K562 (cell line): Measurements from ENCODE around the gene PHF1. TPM values are rescaled to one million over a fixed set of nuclear protein-coding genes. Genes with fewer than 3 reads are reported as not detected.

ENCODE experiments used
- ATAC-seq: fragments of 200-7000 bp; cut with Tn5 transposase; 3 replicates; pipeline ENCODE4 v1.9.1; 2020; ENCODE audit warnings: moderate library complexity
- BruUV-seq: library from RNA; stranded (reverse); fragments of 400-500 nt; replicated peaks from 2 replicates; lab custom pipeline; 2021; lab: Mats Ljungman, UMichigan
- CTCF ChIA-PET: fragments of 300-600 bp; formaldehyde crosslinking; extraction: SDS; loops from one replicate; lab custom pipeline; 2021; ENCODE audit warnings: low intra/inter-chr PET ratio; lab: Yijun Ruan, JAX
- POLR2A ChIA-PET: fragments of 300-600, 350-650 bp; sonication (Branson Sonifier 250); formaldehyde crosslinking; extraction: SDS; loops from one replicate; lab custom pipeline; 2021; ENCODE audit warnings: antibody characterized with exemption, inconsistent platforms; lab: Yijun Ruan, JAX
- DNase-seq, 4 experiments: peaks; one replicate each; pipeline versions ENCODE4 v3.0.0 to v3.0.0-alpha.2; 2011 to 2018; ENCODE audit warnings: low spot score in 3 of 4, mixed read lengths in 3 of 4; ENCODE audit errors: extremely low read depth in 1 of 4
- FAIRE-seq: peaks from 2 replicates; lab custom pipeline; 2011; peaks lifted over from hg19 to GRCh38; lab: Jason Lieb, UNC
- H2AFZ ChIP-seq: 2 replicates; pipeline ENCODE4 v1.6.0; 2011; ENCODE audit warnings: low read depth, low read length, control low read depth, inconsistent platforms
- H3K27ac ChIP-seq: fragments of 200-600 bp; 3 replicates; pipeline ENCODE4 v1.8.0; 2011; ENCODE audit warnings: low read depth, mild to moderate bottlenecking, control low read depth, inconsistent platforms, low read length, moderate library complexity, mixed read lengths; ENCODE audit errors: extremely low read depth
- H3K27me3 ChIP-seq, 2 experiments: fragments of 300-600 bp in 1 of 2; 2 replicates in 1 of 2; 3 replicates in 1 of 2; pipeline versions ENCODE4 v1.6.0 to v1.8.0; 2011; ENCODE audit warnings: inconsistent platforms in 2 of 2, low read length in 2 of 2, mild to moderate bottlenecking in 1 of 2, mixed read lengths in 1 of 2, moderate library complexity in 1 of 2; ENCODE audit not compliant: control insufficient read depth in 2 of 2, insufficient read depth in 2 of 2
- H3K36me3 ChIP-seq: fragments of 300-600 bp; 3 replicates; pipeline ENCODE4 v1.8.0; 2011; ENCODE audit warnings: mild to moderate bottlenecking, low read length, inconsistent platforms; ENCODE audit not compliant: control insufficient read depth, insufficient read depth
- H3K4me1 ChIP-seq, 2 experiments: fragments of 200-600 bp in 1 of 2; replicated peaks in 1 of 2; 2 replicates in 1 of 2; 3 replicates in 1 of 2; pipeline versions ENCODE4 v1.5.1 to v1.8.0; 2011; ENCODE audit warnings: inconsistent platforms in 2 of 2, low read length in 2 of 2, mild to moderate bottlenecking in 1 of 2, mixed read lengths in 1 of 2, moderate library complexity in 1 of 2; ENCODE audit not compliant: control insufficient read depth in 2 of 2, insufficient read depth in 2 of 2
- H3K4me2 ChIP-seq: 2 replicates; pipeline ENCODE4 v1.6.1; 2011; ENCODE audit warnings: low read length, control low read depth, inconsistent platforms, mixed read lengths; ENCODE audit not compliant: insufficient read depth
- H3K4me3 ChIP-seq: fragments of 200-600 bp; sonication (generic), shearing (Covaris generic); 2 replicates; pipeline ENCODE4 v1.5.1; 2016; ENCODE audit warnings: control low read depth, inconsistent platforms
- H3K79me2 ChIP-seq: fragments of 200-600 bp; 3 replicates; pipeline ENCODE4 v1.8.0; 2011; ENCODE audit warnings: low read length, inconsistent platforms; ENCODE audit not compliant: control insufficient read depth, insufficient read depth
- H3K9ac ChIP-seq, 2 experiments: 2 replicates each; pipeline versions ENCODE4 v1.6.0 to v1.6.1; 2011; ENCODE audit warnings: low read depth in 2 of 2, low read length in 2 of 2, control low read depth in 1 of 2, inconsistent platforms in 1 of 2, mild to moderate bottlenecking in 1 of 2, mixed read lengths in 1 of 2; ENCODE audit not compliant: insufficient read depth in 1 of 2
- H3K9me1 ChIP-seq: one replicate; pipeline ENCODE4 v1.6.0; 2011; ENCODE audit warnings: inconsistent platforms, mild to moderate bottlenecking, low read length, moderate library complexity; ENCODE audit not compliant: control insufficient read depth, insufficient read depth
- H3K9me3 ChIP-seq: replicated peaks from 2 replicates; pipeline ENCODE4 v1.5.1; 2011; ENCODE audit warnings: low read depth, low read length, inconsistent platforms; ENCODE audit not compliant: control insufficient read depth, insufficient read depth
- H4K20me1 ChIP-seq: replicated peaks from 2 replicates; pipeline ENCODE4 v1.6.1; 2011; ENCODE audit warnings: low read length, inconsistent platforms, mixed read lengths; ENCODE audit not compliant: control insufficient read depth, insufficient read depth
- CAMTA2 ChIP-seq: fragments of 250-450 bp; sonication (Bioruptor Pico); conservative IDR thresholded peaks from 2 replicates; pipeline ENCODE4 v1.5.1; 2022
- CC2D1A ChIP-seq: fragments of 450-650 bp; IDR thresholded peaks from 2 replicates; pipeline ENCODE4 v1.6.1; 2017; ENCODE audit warnings: mild to moderate bottlenecking
- EHMT2 ChIP-seq: fragments of 450-650 bp; IDR thresholded peaks from 2 replicates; pipeline ENCODE4 v1.6.1; 2018; ENCODE audit warnings: antibody characterized with exemption
- EP300 ChIP-seq: IDR thresholded peaks from 2 replicates; pipeline ENCODE4 v1.6.1; 2012; ENCODE audit warnings: low read length, improper control_type of control experiment
- HDAC1 ChIP-seq, 2 experiments: fragments of 450-650 bp; IDR thresholded peaks; 2 replicates each; pipeline ENCODE4 v1.6.1; 2016 to 2017; ENCODE audit warnings: inconsistent platforms in 1 of 2, mild to moderate bottlenecking in 1 of 2, moderate library complexity in 1 of 2
- MAZ ChIP-seq, 2 experiments: fragments of 450-650 bp in 1 of 2; sonication (generic) in 1 of 2; formaldehyde crosslinking; IDR thresholded peaks in 1 of 2; conservative IDR thresholded peaks in 1 of 2; 2 replicates each; pipeline versions ENCODE4 v1.4.0 to v1.5.0; 2020; ENCODE audit warnings: mild to moderate bottlenecking in 1 of 2, missing genetic modification reagents in 1 of 2
- MTA1 ChIP-seq: fragments of 450-650 bp; IDR thresholded peaks from 2 replicates; pipeline ENCODE4 v1.6.1; 2017; ENCODE audit warnings: borderline replicate concordance
- SRSF1 ChIP-seq: fragments of 200-400 bp; formaldehyde crosslinking; IDR thresholded peaks from 2 replicates; pipeline ENCODE4 v1.6.1; 2017; ENCODE audit warnings: mild to moderate bottlenecking, low read depth, low read length, moderate library complexity
- TCF7L2 ChIP-seq: fragments of 150-350 bp; IDR thresholded peaks from 2 replicates; pipeline ENCODE4 v1.6.1; 2016; ENCODE audit warnings: low read depth, mild to moderate bottlenecking, low read length, moderate library complexity
- WGBS: fragments of 100-300 bp; shearing (Covaris generic); methylation state at CpG from one replicate; pipeline ENCODE4 v1.1.6; 2016; ENCODE audit warnings: low coverage, mixed read lengths; ENCODE audit not compliant: insufficient coverage; ENCODE audit errors: missing lambda C conversion rate; 5-methylcytosine and 5-hydroxymethylcytosine counted together
- in situ Hi-C: fragments of 300-500 bp; cut with MboI; formaldehyde crosslinking; loops from 4 replicates; pipeline ENCODE4 v1.15.0; 2018; ENCODE audit warnings: inconsistent platforms, mixed read lengths
- intact Hi-C: fragments of 100-400 bp; cut with micrococcal nuclease; formaldehyde crosslinking; loops from 2 replicates; pipeline ENCODE4 v1.14.2; 2022
- polyA plus RNA-seq, 8 experiments: library from polyadenylated mRNA; depleted of rRNA in 4 of 8; stranded (reverse) in 5 of 8; unstranded in 3 of 8; fragments of >200 nt; fragmentation: Nextera tagmentation in 2 of 8; fragmentation: Illumina TruSeq in 1 of 8; extraction: Ambion mirVana in 2 of 8; extraction: Trizol in 1 of 8; gene quantifications; 2 replicates each; pipeline versions ENCODE4 v1.2.1 to v1.2.3, GENCODE V29; 2011 to 2014; ENCODE audit warnings: inconsistent platforms in 1 of 8, missing spikeins in 1 of 8
- total RNA-seq, 7 experiments: library from RNA; depleted of rRNA in 6 of 7; stranded (reverse); fragments of >200 nt in 6 of 7; fragmentation: Illumina TruSeq in 2 of 7; extraction: Trizol in 2 of 7; gene quantifications; 2 replicates each; pipeline versions ENCODE4 v1.2.1 to v1.2.3, GENCODE V29; 2011 to 2021; ENCODE audit warnings: low replicate concordance in 1 of 7
- TF ChIP-seq, protein P1 (sequence below): fragments of 200-400 bp; formaldehyde crosslinking; IDR thresholded peaks from 2 replicates; pipeline ENCODE4 v1.6.1; 2017; ENCODE audit warnings: mild to moderate bottlenecking, low read depth, low read length, moderate library complexity
- TF ChIP-seq, protein P2 (sequence below): fragments of 200-800 bp; sonication (Bioruptor generic); IDR thresholded peaks from 2 replicates; pipeline ENCODE4 v1.6.1; 2017; ENCODE audit warnings: missing genetic modification characterization, missing compliant biosample characterization
- TF ChIP-seq, protein P3 (sequence below): sonication (generic); formaldehyde crosslinking; IDR thresholded peaks from 2 replicates; pipeline ENCODE4 v1.9.0; 2022; ENCODE audit warnings: mild to moderate bottlenecking, missing genetic modification reagents

PHF1 gene
- total and polyA plus RNA-seq, 9 of the 15 experiments (the other 6 are each of a cell fraction or from before 2014, with no cell fraction given): 3.7 to 64.2 (median 33.7) TPM

- TF ChIP-seq SRSF1 (no peak), EP300 (0 out of 2 replicates have a peak, but pooled peaks have one; percentile 29), MTA1 (peak; percentile 81)
- TF ChIP-seq, protein P1, sequence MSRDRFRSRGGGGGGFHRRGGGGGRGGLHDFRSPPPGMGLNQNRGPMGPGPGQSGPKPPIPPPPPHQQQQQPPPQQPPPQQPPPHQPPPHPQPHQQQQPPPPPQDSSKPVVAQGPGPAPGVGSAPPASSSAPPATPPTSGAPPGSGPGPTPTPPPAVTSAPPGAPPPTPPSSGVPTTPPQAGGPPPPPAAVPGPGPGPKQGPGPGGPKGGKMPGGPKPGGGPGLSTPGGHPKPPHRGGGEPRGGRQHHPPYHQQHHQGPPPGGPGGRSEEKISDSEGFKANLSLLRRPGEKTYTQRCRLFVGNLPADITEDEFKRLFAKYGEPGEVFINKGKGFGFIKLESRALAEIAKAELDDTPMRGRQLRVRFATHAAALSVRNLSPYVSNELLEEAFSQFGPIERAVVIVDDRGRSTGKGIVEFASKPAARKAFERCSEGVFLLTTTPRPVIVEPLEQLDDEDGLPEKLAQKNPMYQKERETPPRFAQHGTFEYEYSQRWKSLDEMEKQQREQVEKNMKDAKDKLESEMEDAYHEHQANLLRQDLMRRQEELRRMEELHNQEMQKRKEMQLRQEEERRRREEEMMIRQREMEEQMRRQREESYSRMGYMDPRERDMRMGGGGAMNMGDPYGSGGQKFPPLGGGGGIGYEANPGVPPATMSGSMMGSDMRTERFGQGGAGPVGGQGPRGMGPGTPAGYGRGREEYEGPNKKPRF: no peak
Measured at GRCh38 chr6:33424855-33425667, 14.2 kb downstream of the PHF1 start (continued).

DNA sequence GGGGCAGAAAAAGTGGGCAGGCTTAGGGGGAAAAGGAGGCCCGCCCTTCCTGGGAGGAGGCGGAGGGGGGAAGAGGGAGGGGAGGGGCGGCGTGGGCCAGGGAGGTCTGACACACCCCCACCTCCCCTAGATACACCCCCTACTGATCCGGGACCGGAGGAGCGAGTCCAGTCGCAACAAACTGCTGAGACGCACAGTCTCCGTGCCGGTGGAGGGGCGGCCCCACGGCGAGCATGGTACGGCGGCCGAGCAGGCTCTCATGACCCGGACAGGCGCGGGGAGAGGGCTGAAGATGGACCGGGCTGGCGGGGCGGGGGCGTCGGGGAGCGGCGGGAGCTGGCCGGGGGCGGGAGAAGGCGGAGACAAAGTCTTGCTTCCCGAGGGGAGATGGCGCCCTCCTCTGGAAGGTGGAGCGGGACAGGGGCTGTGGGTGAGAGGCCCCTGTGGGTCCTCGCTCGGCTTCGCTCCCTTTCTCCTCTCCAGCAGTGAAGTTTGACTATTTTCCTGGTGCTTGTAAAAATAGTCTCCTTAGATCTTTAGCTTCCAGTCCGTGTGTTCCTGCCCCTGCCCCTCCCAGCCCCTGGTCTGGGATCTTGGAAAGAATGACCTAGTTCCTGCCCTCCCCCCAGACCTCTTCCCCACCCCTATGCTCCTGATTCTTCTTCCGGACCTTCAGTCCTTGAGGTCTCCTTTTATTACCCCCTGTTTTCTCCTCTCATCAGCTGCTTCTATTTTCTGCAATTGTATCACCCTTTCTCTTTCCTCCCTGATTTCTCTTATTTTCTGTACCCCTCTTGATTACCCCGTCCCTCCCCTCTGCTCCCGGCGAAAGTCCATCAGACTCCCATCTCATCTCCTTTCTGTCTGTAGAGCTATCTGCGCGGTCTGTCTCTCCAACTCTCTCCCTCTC is 15.1 kb downstream of the PHF1 start:
- H3K9me3 ChIP-seq: no peaks in the 10 kb centered on the region
- under 1% methylated on average over 27 of the region's 43 CpGs for WGBS
- ATAC-seq: peak; percentile 87
- in situ Hi-C loops: no loop called here
- intact Hi-C loops: loop anchor here (1.0 to 10.0 kb wide), 6 partner anchors 35 to 301 kb away; partner anchors contain the start of genes BAK1, KIFC1 and RGL2
- H3K27ac ChIP-seq: peak overlapping the region; percentile 95
- H2AFZ ChIP-seq: peak overlapping the region; percentile 79
- H4K20me1 ChIP-seq: no peaks in the 10 kb centered on the region; the same call in 1 of the 2 replicates
- no peaks in the 10 kb centered on the region for H3K9me1 ChIP-seq
- BruUV-seq: no TSS peak
- H3K4me2 ChIP-seq: peak overlapping the region; percentile 96
- peak; percentile 64 for FAIRE-seq
- CTCF ChIA-PET: interaction anchor here (0.5 to 2.4 kb wide), 7 partner anchors 8 to 246 kb away, joined by 3 to 16 read pairs (median 4); partner anchors contain the start of genes B3GALT4 and KIFC1
- no peaks in the 10 kb centered on the region for H3K27me3 ChIP-seq
- peak overlapping the region; percentile 57 for H3K4me3 ChIP-seq
- no peaks in the 10 kb centered on the region for H3K36me3 ChIP-seq
- peaks cover 47% of the 10 kb centered on the region for H3K79me2 ChIP-seq
- H3K4me1 ChIP-seq: peaks cover 43 to 53% of the 10 kb centered on the region in 2 experiments
- peak; percentile 94 to 98 (median 96) for DNase-seq
- H3K9ac ChIP-seq: peak overlapping the region; percentile 91 to 96
- POLR2A ChIA-PET: interaction anchor here (0.5 to 2.7 kb wide), 16 partner anchors 10 to 453 kb away, joined by 3 to 20 read pairs (median 3); partner anchors contain the start of genes BAK1, KIFC1, RGL2 and RPS18
- TF ChIP-seq, protein P2, sequence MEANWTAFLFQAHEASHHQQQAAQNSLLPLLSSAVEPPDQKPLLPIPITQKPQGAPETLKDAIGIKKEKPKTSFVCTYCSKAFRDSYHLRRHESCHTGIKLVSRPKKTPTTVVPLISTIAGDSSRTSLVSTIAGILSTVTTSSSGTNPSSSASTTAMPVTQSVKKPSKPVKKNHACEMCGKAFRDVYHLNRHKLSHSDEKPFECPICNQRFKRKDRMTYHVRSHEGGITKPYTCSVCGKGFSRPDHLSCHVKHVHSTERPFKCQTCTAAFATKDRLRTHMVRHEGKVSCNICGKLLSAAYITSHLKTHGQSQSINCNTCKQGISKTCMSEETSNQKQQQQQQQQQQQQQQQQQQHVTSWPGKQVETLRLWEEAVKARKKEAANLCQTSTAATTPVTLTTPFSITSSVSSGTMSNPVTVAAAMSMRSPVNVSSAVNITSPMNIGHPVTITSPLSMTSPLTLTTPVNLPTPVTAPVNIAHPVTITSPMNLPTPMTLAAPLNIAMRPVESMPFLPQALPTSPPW (CRISPR knock-in tag): peak; percentile 99
- TF ChIP-seq TCF7L2 (no peak), MAZ (CRISPR knock-in tag; conservative IDR thresholded peaks at IDR 0.05 in 1 of 2, IDR thresholded peaks at IDR 0.05 in 1 of 2) (peak; percentile 94 to 99), CAMTA2 (CRISPR knock-in tag) (no peak; the same call in 1 of the 2 replicates), HDAC1 (IDR thresholded peaks at IDR 0.05) (peak in 1 of 2 experiments; percentile 33; a peak in 2 of 4 replicates), CC2D1A (0 out of 2 replicates have a peak, but pooled peaks have one; percentile 32), EHMT2 (0 out of 2 replicates have a peak, but pooled peaks have one; percentile 35)
- TF ChIP-seq, protein P3, sequence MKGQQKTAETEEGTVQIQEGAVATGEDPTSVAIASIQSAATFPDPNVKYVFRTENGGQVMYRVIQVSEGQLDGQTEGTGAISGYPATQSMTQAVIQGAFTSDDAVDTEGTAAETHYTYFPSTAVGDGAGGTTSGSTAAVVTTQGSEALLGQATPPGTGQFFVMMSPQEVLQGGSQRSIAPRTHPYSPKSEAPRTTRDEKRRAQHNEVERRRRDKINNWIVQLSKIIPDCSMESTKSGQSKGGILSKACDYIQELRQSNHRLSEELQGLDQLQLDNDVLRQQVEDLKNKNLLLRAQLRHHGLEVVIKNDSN: 0 out of 2 replicates have a peak, but pooled peaks have one; percentile 33
